ENCODE data around the gene PFN2.
A peak's percentile ranks its signal among the peaks of the same experiment; 100 is the strongest.
"Not testable (repeated sequence)": the region's sequence is repeated elsewhere in the genome, so short reads cannot be mapped to it uniquely, and the experiment has no call there.

Gene PFN2, protein sequence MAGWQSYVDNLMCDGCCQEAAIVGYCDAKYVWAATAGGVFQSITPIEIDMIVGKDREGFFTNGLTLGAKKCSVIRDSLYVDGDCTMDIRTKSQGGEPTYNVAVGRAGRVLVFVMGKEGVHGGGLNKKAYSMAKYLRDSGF

DNA sequence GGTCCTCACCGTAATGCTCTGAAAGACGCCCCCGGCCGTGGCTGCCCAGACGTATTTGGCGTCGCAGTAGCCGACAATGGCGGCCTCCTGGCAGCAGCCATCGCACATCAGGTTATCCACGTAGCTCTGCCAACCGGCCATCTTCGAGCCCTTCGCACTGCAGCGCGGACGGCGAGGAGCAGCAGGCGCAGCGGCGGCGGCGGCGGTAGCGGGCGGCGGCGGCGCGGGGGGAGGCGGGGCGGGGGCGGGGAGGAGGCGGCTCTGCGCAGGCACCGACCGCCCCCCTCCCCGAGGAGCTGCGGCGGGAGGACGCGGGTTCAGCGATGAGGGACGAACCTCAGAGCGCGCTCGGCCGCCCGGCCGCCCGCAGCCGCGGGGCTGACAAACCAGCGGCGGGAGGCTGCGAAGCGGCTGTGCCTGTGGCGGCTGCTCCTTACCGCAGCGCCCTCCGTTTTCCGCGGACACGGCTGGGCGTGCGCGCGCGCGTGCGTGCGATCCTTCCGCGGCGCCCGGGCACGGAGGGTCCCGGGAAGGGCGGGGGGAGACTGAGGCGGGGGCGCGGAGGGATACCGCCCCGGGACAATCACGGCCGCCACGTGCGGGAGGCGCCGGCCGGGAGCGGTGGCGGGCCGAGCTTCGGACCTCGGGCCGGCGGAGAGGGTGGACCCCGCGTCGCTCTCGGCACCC, at the start of gene PFN2:
TSS of gene PFN2 (minus strand) at position 180 of the 687 bp plus-strand sequence. CDS start at position 141, 39 bp downstream.
- DNase-seq = peak; percentile 76

DNA sequence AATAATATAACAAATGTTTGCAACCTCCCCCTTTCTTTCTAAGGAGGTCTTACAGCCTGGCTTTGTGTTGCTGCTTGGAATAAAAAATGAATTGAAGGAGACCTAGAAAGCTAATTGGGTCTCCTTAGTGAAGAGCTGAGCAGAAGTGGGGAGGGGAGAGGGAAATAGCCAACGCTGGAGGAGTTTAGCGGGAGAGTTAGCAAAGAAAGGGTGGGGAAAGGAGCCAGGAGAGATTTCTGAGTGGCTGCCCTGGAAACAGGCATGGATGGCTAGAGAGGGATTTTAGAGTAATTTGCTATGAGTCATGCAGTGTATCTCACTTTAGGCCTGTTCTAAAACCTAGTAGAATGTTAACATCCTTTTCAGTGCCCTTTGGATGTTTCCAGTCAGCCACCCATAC, 45.2 kb upstream of the PFN2 start:
- no peak for DNase-seq

DNA sequence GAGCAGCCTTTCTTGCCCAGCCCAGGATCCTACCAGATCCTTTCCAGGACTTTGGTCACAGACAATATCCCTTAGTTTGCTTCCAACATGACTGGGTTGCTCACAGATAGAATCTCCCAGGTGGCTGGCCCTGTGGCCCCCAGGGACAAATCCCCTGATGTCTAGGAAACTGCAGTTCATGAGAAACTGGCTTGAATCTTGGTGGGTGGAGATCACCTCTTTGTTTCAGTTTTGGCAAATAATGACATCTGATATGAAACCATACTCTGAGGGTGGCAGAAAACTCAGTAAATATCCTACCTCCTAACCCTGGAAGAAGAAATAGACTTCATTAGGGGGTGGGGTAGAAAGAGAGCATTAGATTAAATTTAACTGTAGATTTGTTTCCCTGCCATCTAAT, 44.1 kb upstream of the PFN2 start:
- no peak for DNase-seq

DNA sequence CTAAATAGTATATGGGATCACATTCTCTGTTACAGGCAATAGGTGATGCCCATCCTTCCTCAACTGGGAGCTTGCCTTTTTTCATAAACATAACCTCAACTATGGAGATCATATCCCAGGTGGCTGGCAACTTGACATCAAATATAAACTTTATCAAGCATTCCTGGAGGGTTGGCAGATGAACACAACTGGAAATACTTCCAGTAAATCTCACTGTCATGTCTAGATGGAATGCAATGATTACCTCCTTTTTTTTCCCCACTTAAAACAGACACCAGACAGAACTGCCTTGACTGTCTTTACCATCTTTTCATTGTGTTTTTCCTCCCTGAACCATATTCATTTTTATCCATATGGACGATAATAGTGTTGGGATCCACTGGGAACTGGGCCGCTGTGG, 43.1 kb upstream of the PFN2 start:
- no peak for DNase-seq

DNA sequence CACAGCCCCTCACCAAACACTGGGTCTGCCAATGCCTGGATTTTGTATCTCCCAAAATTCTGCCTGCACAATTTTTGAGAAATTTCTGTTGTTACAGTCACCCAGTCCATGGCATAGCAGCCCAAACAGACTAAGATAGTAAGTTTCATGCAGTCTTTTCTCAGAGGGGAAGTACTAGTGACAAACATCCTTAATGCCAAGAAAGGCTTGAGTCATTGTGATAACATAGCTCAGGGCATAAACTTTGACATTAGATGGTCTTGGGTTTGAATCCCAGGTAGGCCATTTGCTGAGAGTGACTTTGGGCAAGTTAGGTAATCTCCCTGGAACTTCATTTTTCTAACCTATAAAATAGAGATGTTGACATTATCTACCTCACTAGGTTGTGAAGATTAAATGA, 36.1 kb upstream of the PFN2 start:
- no peak for DNase-seq

DNA sequence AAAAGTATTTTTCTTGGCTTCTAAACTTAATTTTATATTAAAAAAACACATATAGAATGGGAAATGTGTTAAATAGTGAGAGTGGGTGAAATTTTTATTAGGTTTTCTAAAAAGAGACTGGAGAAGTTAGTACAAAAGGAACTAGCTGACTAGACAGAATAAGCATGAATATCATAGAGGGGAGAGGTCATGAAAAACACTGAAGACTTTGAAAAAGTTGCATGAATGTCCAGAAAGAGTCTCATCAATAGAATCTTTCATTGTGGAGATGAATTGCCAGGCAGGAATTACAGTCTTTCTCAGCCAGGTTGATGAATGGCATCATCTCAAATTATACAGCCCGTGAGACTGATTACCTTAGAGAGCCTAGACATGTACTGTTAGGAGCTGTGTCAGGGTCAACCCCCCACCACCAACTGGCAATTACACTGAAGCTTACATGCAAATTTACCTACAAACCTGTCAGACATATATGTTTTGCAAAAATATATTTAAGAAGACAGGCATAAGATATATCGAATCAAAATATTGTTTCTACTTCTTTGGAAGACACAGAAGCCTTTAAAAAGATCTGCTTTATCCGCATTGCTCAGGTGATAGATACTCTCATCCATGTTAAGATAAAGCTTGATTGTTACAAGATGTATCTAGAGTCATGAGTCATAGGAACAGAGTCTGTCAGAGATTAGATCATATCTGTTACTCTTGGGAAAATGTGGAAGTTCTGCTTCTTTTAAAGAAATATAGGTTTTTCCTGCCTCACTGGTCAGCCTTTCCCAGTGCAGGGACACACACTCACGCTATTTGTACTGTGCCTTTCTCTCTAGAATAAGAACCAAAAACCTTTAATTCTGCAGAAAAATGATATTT, 34.8 kb upstream of the PFN2 start:
- no peak for DNase-seq

DNA sequence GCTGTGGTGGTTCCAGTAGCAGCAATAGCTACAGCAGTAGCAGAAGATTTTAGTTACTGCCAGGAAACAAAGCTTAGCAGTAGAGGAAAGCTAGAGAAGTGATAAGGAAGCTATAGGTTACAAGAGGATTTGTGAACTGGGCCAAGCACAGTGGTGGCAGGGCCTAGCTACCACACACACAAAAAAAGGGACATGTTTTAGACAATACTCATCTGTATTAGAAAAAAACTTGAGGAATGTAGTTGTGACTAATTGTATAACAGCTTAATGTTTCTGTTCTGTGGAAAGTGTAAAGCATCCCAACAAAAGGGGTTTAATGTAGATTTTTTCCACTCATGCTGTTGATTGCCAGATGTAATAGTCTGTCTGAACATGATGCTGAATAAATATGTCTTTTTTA, 29.9 kb upstream of the PFN2 start:
- DNase-seq = no peak

DNA sequence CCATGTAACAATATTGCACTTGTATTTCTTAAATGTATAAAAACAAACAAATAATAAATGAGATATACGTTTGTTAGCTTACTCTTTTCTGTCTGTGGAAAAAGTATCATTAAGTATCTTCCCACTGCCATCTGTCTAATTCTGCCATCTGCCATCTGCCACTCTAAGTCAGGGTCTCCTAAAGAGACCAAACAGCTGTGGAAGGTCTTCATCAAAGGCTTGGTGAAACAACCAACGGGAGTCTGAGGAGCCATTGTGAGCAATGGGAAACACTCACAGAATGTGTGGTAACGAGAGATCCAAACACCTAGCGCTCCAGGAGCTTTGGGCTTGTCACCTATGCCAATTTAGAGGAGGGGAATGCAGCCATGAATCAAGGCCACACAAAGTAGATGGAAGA, 28.7 kb upstream of the PFN2 start:
- no peak for DNase-seq

DNA sequence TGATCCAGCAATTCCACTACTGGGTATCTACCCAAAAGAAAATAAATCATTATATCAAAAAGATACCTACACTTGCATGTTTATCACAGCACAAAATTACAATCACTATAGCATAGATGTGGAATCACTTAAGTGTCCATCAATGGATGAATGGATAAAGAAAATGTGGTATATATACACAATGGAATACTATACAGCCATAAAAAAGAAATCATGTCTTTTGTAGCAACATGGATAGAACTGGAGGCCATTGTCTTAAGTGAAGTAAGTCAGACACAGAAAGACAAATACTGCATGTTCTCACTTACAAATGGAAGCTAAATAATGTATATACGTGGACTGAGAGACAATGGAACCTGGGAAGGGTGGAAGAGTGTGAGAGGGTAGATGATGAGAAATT, 28.3 kb upstream of the PFN2 start:
- no peak for DNase-seq

DNA sequence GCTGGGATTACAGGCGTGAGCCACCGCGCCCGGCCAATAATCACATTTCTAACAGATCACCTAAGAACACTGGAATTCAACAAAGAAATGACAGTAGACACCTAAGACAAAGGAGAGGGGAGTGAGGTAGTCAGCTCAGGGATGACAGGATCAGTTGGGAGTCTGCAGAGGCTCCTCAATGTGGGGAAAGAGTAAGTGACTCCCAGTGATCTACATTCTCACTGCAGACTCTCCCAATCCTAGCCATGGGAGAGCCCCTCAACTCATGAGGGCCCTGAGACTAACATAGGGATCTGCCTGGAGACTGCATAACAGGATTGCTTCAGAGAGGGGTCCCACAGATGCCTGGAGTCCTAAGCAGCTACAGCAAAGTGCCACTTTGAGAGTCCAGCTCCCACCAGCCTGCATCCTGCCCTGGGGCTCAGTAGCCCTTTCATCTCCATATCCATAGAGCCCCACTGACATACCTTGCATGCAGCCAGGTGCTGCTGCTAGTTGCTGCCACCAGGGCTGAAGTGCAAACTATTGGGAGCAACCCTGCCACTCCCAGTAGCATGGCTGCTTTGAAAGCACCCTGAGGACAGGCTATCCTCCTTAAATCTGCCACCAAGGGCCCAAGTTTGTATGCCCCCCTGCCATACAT, 21.8 kb upstream of the PFN2 start:
- DNase-seq = no peak

DNA sequence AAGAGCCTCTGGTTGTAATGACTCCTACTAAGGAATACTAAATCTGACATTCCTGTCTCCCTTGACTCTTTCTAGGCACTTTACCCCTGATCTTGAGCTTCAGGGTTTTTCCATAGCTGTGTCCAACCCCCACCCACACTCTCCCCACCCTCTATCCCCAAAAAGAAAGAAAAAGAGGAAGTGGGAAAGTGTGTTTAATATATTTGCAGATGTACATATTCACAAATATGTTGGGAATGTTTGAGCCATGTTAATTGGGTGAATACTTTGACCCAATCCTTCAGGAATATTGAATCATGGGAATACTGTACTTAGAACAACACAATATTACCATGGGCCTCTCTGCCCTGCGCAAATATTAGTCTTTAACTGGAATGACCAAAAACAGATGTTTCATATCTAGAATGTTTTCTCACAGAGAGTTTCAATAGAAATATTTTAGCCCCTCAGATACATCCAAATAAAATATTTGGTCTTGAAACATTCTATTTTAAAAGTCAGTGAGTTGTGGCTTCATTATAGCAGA, 19.8 kb upstream of the PFN2 start:
- no peak for DNase-seq

DNA sequence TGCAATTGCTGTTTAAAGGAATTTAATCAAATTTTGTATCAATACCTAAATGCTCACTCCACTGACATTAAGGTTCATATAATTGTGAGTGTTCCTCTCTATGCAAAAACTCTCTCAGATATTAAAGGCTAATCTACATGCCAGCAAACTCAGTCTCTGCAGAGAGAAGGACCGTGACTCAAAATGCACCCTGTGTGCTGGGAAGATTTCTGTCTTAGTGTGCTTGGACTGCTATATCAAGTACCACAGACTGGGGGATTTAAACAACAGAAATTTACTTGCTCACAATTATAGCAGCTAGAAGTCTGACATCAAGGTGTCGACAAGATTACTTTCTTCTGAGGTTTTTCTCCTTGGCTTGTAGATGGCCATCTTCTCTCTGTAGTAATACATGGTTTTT, 18.6 kb upstream of the PFN2 start:
- no peak for DNase-seq

DNA sequence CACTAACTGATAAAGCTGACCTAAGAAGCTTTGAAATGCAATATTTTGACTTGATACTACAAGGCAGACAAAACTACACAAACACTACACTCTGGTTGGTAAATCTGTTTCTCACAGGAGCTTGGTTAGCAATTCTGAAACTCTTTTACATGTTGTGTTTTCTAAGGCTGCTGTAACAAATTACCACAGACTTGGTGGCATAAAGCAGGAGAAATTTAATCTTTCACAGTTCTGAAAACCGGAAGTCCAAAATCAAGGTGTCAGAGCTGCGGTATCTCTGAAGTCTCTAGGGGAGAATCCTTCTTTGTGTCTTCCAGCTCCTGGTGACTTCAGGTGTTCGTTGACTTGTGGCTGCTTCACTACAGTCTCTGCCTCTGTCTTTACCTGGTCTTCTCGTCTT, 12.9 kb upstream of the PFN2 start:
- DNase-seq = no peak

DNA sequence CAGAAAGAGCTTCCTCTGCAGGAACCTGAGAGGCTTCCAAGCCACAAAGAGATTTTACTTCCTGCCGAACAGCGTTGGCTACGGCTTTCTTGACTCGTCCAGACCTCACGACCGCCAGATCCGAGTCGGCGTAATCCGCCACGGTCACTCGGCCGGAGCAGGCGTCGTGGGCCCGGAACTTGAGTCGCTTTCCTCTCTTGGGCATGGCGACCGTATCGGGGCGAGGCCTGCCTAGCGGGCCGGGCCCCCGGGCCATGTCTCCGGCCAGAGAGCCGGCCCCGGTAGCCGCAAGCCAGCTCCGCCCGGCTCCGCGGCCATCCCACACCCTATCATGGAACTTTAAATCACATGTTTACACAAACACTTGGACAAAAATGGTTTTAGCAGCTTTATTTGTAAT, 12.4 kb upstream of the PFN2 start:
- not testable (repeated sequence) for DNase-seq

DNA sequence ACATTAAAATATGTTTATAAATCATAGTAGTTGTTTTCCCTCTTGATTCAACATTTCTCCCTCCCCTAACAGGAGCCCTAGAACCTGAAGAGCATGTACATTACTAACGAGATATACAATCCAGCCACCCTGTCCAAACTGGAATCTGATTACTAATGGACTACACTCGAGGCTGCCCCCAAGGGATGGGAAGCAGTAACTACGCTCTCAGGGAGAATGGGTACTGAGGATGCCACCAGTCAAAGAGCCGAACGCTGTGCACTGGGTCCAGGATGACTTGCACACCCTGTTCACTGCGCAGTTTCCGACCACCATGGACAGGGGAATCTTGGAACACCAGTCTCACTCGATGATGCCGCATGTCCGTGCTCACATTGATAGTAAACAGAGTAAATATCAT, 11.3 kb upstream of the PFN2 start:
- not testable (repeated sequence) for DNase-seq

DNA sequence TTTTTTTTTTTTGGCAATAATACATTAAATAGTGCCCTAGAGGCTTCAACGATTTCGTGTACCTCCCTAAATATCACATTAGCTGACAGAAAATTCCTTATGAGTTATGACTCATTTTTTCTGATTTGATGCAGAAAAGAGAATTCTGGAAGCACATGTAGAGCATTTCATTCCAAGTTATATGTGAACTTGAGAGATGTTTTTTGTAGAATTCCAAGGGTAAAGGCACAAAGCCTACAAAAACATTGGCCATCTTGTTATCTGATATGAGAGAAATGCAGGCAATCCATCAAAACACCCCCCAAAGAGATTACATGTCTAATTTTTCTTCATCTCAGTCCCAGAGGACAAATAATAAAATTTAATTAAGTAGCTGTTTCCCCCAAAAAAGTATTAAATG, 6.7 kb upstream of the PFN2 start:
- no peak for DNase-seq

DNA sequence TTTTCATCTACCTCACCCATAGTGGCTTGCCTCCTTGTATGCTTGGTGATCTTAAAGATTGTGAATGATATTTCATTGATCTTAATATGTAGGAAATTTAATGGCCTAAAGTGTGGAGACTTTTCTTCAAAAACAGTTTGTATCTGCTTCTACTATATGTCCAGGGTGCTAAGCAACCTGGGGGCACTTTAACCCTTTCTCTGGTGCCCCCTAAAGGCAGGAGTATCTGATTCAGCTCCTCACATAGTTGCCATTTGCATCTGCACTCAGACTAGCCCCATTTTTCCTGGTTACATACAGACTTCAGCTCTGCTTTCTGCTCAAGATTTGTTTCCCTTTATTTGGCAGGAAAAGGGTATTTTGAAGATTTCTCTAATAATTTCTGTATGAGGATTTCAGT, 5.2 kb upstream of the PFN2 start:
- DNase-seq = no peak

DNA sequence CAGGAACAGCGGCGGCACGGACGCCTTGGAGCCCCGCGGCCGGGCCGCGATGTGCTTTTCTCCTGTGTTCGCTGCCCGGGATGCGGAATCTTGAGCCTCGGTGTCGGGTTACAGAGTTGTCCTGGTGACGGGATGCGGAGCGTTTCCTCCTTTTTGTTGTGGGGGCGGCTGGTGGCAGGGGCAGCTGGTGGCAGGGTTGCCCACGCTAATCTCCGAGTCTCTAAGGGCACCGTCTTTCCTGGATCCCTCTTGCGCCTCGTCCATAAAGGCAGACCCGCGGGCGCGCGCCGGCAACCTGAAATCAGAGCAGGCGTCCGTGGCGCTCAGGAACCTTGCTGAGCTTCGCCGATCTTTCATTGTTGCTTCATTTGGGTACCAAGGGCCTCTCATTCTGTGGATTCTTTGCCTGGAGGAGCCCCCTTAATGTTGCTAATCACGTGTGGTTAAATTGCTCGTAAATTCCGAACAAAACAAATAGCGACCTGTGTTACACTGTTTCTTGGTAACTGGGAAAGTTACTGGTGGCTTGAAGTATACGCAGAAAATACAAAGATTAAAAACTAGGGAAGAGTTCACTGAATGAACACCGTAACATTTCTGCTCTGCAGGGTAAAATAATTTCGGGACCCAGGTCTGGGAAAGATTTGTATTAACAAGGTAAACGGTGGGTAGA, 844 bp upstream of the PFN2 start:
- DNase-seq = peak; percentile 51

DNA sequence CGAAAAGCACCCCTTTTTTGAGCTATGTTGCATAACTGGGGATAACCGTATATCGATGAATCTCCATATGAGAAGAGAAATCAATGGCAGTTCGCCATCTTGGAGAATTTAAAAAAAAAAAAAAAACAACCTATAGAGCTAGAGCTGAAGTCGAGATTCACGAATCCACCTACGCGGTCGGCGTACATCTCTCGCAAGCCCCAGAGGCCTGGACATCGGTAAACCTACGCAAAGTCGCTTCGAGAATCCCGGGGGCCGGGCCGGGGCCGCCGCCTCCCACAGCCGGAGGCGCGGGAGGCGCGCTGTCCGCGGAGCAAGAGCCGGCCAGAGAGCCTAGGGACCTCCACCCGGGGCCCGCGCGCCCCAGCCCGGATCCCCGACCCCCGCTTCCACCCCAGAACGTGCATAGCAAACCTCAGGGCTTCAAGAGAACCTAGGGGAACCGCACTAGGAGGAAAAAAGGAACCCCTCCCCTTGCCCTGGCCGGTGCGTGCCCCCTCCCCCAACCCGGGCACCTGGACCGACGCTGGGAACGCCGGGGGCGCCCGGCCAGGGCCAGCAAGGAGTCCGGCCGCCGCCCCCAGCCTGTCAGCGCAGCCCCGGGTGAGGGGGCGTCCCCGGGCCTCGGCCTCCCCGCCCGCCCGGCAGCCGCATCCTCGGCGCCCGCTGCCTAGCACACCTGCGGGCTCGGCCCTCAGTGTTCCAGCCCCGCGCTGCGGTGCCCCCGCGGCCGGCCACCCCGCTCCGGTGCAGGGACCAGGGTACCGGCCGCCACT, 567 bp downstream of the PFN2 start:
- DNase-seq = peak; percentile 84

DNA sequence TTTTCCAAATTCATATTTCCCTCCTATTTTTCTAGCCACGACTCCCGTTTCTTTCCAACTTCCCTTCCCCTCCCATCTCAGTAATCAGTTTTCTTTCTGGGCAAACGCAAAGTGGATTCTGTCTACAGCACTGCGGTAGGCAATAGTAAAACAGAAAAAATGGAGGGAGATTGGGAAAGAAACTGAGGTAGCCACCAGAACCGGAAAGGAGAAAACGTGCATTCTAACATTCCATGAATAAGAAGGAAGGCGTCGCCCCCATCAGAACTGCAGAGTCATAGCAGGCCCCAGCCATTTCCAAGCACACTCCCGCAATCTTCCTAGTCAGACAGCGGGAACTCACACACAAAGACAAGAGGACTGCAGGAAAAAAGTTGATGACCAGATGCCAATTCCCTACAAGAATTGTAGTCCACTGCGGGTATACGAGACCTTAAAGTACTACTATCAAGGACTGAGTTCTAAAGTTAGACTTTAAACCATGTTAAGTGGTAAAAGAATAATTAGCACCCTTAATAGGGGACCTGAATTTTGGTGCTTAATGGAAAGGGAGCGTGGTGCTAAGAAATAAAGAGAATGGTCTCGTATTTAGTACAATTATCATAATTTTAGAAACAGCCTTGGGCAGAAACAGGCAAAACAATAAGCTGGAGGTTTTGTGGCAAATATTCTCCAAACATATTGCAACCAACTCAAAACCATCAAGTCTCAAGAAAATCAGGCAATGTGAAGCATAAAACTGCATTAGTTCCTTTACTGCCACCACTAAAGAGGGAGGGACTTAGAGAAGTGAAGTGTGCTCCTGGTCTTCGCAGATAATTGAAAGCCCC, 1.4 kb downstream of the PFN2 start:
- no peak for DNase-seq

DNA sequence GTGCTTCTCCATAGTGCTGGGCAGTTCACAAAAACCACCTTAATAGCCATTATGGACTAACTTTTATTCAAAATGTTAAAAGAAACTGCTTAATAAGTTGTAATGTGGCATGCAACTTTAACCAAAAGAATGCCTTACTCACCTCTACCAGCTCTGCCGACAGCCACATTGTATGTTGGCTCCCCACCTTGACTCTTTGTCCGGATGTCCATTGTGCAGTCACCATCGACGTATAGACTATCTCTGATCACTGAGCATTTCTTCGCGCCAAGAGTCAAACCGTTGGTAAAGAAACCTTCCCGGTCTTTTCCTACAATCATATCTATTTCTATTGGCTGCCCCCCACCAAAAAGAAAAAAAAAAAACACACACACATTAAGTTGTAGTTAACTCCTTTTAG, 2.5 kb downstream of the PFN2 start:
- DNase-seq = no peak
